GM18519 (cell line): ENCODE measurements around the gene C19orf33.
"Not testable (repeated sequence)": the region's sequence is repeated elsewhere in the genome, so short reads cannot be mapped to it uniquely, and the experiment has no call there.

Experiments
- ATAC-seq: cut with Tn5 transposase; IDR thresholded peaks from one replicate; pipeline ENCODE4 v1.9.1; 2021; ENCODE audit warnings: mild to moderate bottlenecking, moderate library complexity; ENCODE audit not compliant: unreplicated experiment, low FRiP score

Gene C19orf33

GRCh38 chr19:38335949-38336637 is 32.0 kb downstream of the C19orf33 start:
- peak; percentile 44 for ATAC-seq

GRCh38 chr19:38336638-38337359 is 32.7 kb downstream of the C19orf33 start:
- ATAC-seq: peak; percentile 32

- ATAC-seq: no peak
These were observed 33.3 kb downstream of the C19orf33 start for GRCh38 chr19:38337360-38337653.

DNA sequence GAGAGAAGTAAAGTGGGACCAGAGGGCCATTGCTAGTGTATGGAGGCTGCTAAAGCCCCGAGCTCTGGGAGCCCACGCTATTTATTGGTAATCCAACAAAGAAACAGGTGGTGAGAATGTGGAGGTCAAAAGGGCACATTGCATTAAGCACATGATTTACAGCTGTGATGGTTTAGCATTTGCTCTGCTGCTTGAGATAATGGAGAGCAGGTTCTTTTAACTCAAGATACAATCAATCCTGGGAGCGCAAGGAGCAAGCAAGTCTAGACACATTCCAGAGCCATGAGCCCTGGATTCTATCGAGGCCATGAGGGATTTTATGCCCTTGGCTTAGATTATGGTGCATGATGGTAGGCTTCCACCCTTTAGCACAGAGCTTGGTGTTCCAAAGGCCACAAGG is 35.0 kb downstream of the C19orf33 start:
- not testable (repeated sequence) for ATAC-seq

DNA sequence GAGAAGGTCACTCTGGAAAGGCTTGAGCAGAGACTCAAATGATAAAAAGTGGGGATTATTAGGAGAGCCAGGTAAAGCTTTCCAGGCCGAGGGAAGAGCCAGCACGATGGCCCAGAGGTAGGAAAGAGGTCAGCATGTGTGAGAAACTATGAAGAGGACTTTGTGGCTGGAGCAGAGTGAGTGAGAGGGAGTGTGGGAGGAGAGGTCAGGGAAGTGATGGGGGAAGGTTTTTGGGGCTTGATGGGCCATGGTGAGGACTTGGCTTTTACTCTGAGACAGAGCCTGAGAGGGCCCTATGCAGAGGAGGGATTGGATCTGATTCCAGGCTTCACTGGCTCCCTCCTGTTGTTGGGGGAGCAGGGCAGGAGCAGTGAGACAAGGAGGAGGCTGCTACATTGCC is 36.9 kb downstream of the C19orf33 start:
- no peak for ATAC-seq

DNA sequence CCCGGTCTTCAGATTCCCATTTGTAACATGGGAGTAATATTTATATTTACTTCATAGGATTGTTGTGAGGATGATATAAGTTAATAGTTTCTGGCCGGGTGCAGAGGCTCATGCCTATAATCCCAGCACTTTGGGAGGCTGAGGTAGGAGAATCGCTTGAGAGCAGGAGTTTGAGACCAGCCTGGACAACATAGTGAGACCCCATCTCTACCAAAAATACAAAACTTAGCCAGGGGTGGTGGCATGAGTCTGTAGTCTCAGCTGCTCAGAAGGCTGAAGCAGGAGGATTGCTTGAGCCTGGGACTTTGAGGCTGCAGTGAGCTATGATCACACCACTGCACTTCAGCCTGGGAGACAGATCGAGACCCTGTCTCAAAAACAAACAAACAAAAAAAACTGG is 42.8 kb downstream of the C19orf33 start:
- no peak for ATAC-seq

- ATAC-seq: no peak
These were observed 46.8 kb downstream of the C19orf33 start for GRCh38 chr19:38350883-38351282.

GRCh38 chr19:38351865-38352395 is 47.9 kb downstream of the C19orf33 start:
- no peak for ATAC-seq

DNA sequence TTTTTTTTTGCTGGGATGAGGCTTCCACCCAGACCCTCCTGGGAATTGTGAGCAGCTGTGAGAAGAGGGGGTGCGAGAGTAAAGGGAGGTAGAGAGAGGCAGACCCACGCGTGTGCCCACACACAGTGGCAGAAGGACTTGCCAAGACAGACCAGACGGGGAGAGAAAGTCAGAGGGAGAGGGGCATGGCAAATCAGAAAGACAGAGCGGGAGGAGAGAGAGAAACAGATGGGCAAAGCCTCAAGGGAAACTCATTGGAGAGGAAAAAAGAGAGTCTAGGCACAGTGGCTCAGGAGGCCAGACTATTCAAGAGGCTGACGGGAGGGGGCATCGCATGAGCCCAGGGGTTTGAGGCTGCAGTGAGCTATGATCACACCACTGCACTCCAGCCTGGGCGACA is 48.6 kb downstream of the C19orf33 start:
- no peak for ATAC-seq
